ENCODE data around the gene VEZF1. TPM values are rescaled to one million over a fixed set of nuclear protein-coding genes. Genes with fewer than 3 reads are reported as not detected.

VEZF1 gene
- total and polyA plus RNA-seq, 4 experiments from 2014 or later: 30.6 to 76.6 (median 63.1) TPM

GRCh38 chr17:57953219-57953618 lies 34.8 kb downstream of the VEZF1 start:
- Mint-ChIP-seq H3K36me3 (no peaks in the 10 kb centered on the region), H3K27ac (no peak overlapping the region), H3K27me3 (peaks cover 2 to 6% of the 10 kb centered on the region in 2 donors), H3K9me3 (no peaks in the 10 kb centered on the region), H3K4me3 (peak overlapping the region in 7 of 8 donors; percentile 21 to 72 (median 41)), H3K4me1 (peaks cover 21 to 45% (median 32%) of the 10 kb centered on the region in 4 donors)
- intact Hi-C loops (cut with micrococcal nuclease): no loop called here
- Histone ChIP-seq H3K4me1 (ENCODE audit: insufficient read depth, low read length) (peaks cover 17% of the 10 kb centered on the region), H3K4me3 (ENCODE audit: low read length in 2 of 2) (no peak overlapping the region), H3K27ac (ENCODE audit: low read depth, low read length) (no peak overlapping the region), H3K27me3 (ENCODE audit: insufficient read depth, low read length) (peaks cover 4% of the 10 kb centered on the region), H3K36me3 (ENCODE audit: insufficient read depth, low read length) (no peaks in the 10 kb centered on the region), H3K9me3 (ENCODE audit: control insufficient read depth in 1 of 2, low read length in 2 of 2) (no peaks in the 10 kb centered on the region)
- POLR2A ChIA-PET (ENCODE audit: partially characterized antibody): interaction anchor here (0.8 to 2.2 kb wide), 2 partner anchors 35 to 54 kb away, joined by 3 to 6 read pairs; partner anchors contain the start of genes SRSF1 and VEZF1
- CTCF ChIA-PET (ENCODE audit: partially characterized antibody): interaction anchor here (1.1 to 1.3 kb wide), 2 partner anchors 22 to 60 kb away, joined by 3 to 4 read pairs; no protein-coding TSS in a partner anchor
- no peak for DNase-seq

DNA sequence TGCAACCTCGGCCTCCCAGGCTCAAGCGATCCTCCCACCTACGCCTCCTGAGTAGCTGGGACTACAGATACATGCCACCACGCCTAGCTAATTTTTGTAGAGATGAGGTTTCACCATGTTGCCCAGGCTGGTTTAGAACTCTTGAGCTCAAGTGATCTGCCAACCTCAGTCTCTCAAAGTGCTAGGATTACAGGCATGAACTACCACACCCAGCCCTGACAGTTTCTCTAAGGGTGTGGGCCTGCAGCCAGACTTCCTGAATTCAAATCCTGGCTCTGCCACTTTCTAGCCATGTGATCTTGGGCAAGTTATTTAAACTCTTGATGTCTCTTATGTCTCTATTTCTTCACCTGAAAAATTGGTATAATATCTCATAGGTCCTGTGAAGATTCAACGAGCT lies 38.4 kb downstream of the VEZF1 start:
- no peak overlapping the region for H3K4me3 ChIP-seq (ENCODE audit: low read length in 2 of 2)
- H3K4me1 ChIP-seq (ENCODE audit: insufficient read depth, low read length): peaks cover 18% of the 10 kb centered on the region
- Mint-ChIP-seq H3K27ac (no peak overlapping the region), H3K27me3 (peaks cover 0 to 5% of the 10 kb centered on the region in 2 donors), H3K36me3 (peaks cover 0 to 2% of the 10 kb centered on the region in 2 donors), H3K9me3 (no peaks in the 10 kb centered on the region), H3K4me1 (peaks cover 17 to 37% (median 28%) of the 10 kb centered on the region in 4 donors), H3K4me3 (no peak overlapping the region)
- H3K27me3 ChIP-seq (ENCODE audit: insufficient read depth, low read length): no peaks in the 10 kb centered on the region
- POLR2A ChIA-PET (ENCODE audit: partially characterized antibody): no interaction called here
- no peaks in the 10 kb centered on the region for H3K36me3 ChIP-seq (ENCODE audit: insufficient read depth, low read length)
- H3K9me3 ChIP-seq (ENCODE audit: control insufficient read depth in 1 of 2, low read length in 2 of 2): no peaks in the 10 kb centered on the region
- H3K27ac ChIP-seq (ENCODE audit: low read depth, low read length): no peak overlapping the region
- no peak for DNase-seq
- CTCF ChIA-PET (ENCODE audit: partially characterized antibody): interaction anchor here (1.0 to 1.6 kb wide), 2 partner anchors 47 to 50 kb away, joined by 3 to 4 read pairs; no protein-coding TSS in a partner anchor
- intact Hi-C loops (cut with micrococcal nuclease): loop anchor here (5.0 kb wide), 1 partner anchor 57 kb away; no protein-coding TSS in a partner anchor

GRCh38 chr17:57948555-57949420 lies 39.3 kb downstream of the VEZF1 start:
- H3K36me3 Mint-ChIP-seq: peaks cover 0 to 2% of the 10 kb centered on the region in 2 donors
- no peaks in the 10 kb centered on the region for H3K9me3 Mint-ChIP-seq
- peaks cover 0 to 2% of the 10 kb centered on the region in 2 donors for H3K27me3 Mint-ChIP-seq
- no peaks in the 10 kb centered on the region for H3K27me3 ChIP-seq (ENCODE audit: insufficient read depth, low read length)
- POLR2A ChIA-PET (ENCODE audit: partially characterized antibody): no interaction called here
- H3K36me3 ChIP-seq (ENCODE audit: insufficient read depth, low read length): no peaks in the 10 kb centered on the region
- H3K9me3 ChIP-seq (ENCODE audit: control insufficient read depth in 1 of 2, low read length in 2 of 2): no peaks in the 10 kb centered on the region
- peak overlapping the region in 3 of 8 donors; percentile 22 to 33 (median 23) for H3K4me3 Mint-ChIP-seq
- H3K27ac Mint-ChIP-seq: peak overlapping the region in 1 of 7 donors; percentile 57
- H3K4me1 ChIP-seq (ENCODE audit: insufficient read depth, low read length): peaks cover 18% of the 10 kb centered on the region
- intact Hi-C loops (cut with micrococcal nuclease): loop anchor here (5.0 kb wide), 1 partner anchor 56 kb away; no protein-coding TSS in a partner anchor
- CTCF ChIA-PET (ENCODE audit: partially characterized antibody): interaction anchor here (0.7 to 2.3 kb wide), 7 partner anchors 8 to 56 kb away, joined by 3 to 10 read pairs (median 4); no protein-coding TSS in a partner anchor
- no peak for DNase-seq
- H3K4me3 ChIP-seq (ENCODE audit: low read length in 2 of 2): no peak overlapping the region
- peaks cover 17 to 37% (median 24%) of the 10 kb centered on the region in 4 donors for H3K4me1 Mint-ChIP-seq
- H3K27ac ChIP-seq (ENCODE audit: low read depth, low read length): no peak overlapping the region

DNA sequence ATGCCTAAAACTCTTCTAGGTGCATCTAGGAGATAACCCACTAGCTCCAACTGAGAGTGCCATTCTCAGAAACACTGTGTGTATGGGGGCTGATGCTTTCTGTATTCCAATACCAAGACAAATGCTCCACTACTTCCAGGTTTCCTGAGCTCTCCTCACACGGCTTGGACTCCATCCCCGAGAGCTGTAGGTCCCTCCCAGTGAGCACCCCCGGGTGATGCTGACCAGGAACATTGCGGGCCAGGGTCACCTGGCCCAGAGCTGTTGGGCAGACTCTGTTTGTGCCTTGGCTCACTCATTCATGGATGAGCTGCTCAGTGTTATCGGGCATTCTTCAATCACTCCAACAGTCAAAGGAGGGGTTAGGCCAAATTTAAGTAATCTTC lies 39.9 kb downstream of the VEZF1 start:
- CTCF ChIA-PET (ENCODE audit: partially characterized antibody): interaction anchor here (0.7 to 2.3 kb wide), 10 partner anchors 8 to 252 kb away, joined by 3 to 10 read pairs (median 4); no protein-coding TSS in a partner anchor
- Histone ChIP-seq H3K27ac (ENCODE audit: low read depth, low read length) (no peak overlapping the region), H3K4me1 (ENCODE audit: insufficient read depth, low read length) (peaks cover 18% of the 10 kb centered on the region), H3K36me3 (ENCODE audit: insufficient read depth, low read length) (no peaks in the 10 kb centered on the region), H3K9me3 (ENCODE audit: control insufficient read depth in 1 of 2, low read length in 2 of 2) (no peaks in the 10 kb centered on the region), H3K4me3 (ENCODE audit: low read length in 2 of 2) (no peak overlapping the region), H3K27me3 (ENCODE audit: insufficient read depth, low read length) (no peaks in the 10 kb centered on the region)
- no peak overlapping the region for H3K27ac Mint-ChIP-seq
- peaks cover 0 to 2% of the 10 kb centered on the region in 2 donors for H3K36me3 Mint-ChIP-seq
- peaks cover 0 to 2% of the 10 kb centered on the region in 2 donors for H3K27me3 Mint-ChIP-seq
- POLR2A ChIA-PET (ENCODE audit: partially characterized antibody): no interaction called here
- no peaks in the 10 kb centered on the region for H3K9me3 Mint-ChIP-seq
- peaks cover 17 to 37% (median 20%) of the 10 kb centered on the region in 4 donors for H3K4me1 Mint-ChIP-seq
- intact Hi-C loops (cut with micrococcal nuclease): loop anchor here (5.0 kb wide), 1 partner anchor 56 kb away; no protein-coding TSS in a partner anchor
- H3K4me3 Mint-ChIP-seq: peak overlapping the region in 2 of 8 donors; percentile 23 to 33
- no peak for DNase-seq

- Mint-ChIP-seq H3K9me3 (no peaks in the 10 kb centered on the region), H3K27ac (peak overlapping the region in 1 of 7 donors; percentile 44), H3K4me1 (peaks cover 17 to 37% (median 20%) of the 10 kb centered on the region in 4 donors), H3K27me3 (peaks cover 0 to 2% of the 10 kb centered on the region in 2 donors), H3K4me3 (peak overlapping the region; percentile 86 to 99 (median 92)), H3K36me3 (peaks cover 0 to 2% of the 10 kb centered on the region in 2 donors)
- no peaks in the 10 kb centered on the region for H3K36me3 ChIP-seq (ENCODE audit: insufficient read depth, low read length)
- no peak overlapping the region for H3K27ac ChIP-seq (ENCODE audit: low read depth, low read length)
- H3K4me3 ChIP-seq (ENCODE audit: low read length in 2 of 2): no peak overlapping the region
- intact Hi-C loops (cut with micrococcal nuclease): loop anchor here (5.0 kb wide), 1 partner anchor 55 kb away; no protein-coding TSS in a partner anchor
- peaks cover 18% of the 10 kb centered on the region for H3K4me1 ChIP-seq (ENCODE audit: insufficient read depth, low read length)
- no peak for DNase-seq
- CTCF ChIA-PET (ENCODE audit: partially characterized antibody): interaction anchor here (0.8 to 2.3 kb wide), 12 partner anchors 9 to 302 kb away, joined by 3 to 10 read pairs (median 4); no protein-coding TSS in a partner anchor
- H3K27me3 ChIP-seq (ENCODE audit: insufficient read depth, low read length): no peaks in the 10 kb centered on the region
- POLR2A ChIA-PET (ENCODE audit: partially characterized antibody): interaction anchor here (1.0 to 1.2 kb wide), 3 partner anchors 8 to 95 kb away, joined by 3 read pairs; partner anchors contain the start of genes CUEDC1 and SRSF1
- H3K9me3 ChIP-seq (ENCODE audit: control insufficient read depth in 1 of 2, low read length in 2 of 2): no peaks in the 10 kb centered on the region
Measured at GRCh38 chr17:57947369-57947768, 40.7 kb downstream of the VEZF1 start.

GRCh38 chr17:57946798-57947358 lies 41.2 kb downstream of the VEZF1 start:
- Histone ChIP-seq H3K27me3 (ENCODE audit: insufficient read depth, low read length) (no peaks in the 10 kb centered on the region), H3K4me3 (ENCODE audit: low read length in 2 of 2) (peak overlapping the region in 1 of 2 donors; percentile 42), H3K4me1 (ENCODE audit: insufficient read depth, low read length) (peaks cover 18% of the 10 kb centered on the region), H3K9me3 (ENCODE audit: control insufficient read depth in 1 of 2, low read length in 2 of 2) (no peaks in the 10 kb centered on the region), H3K27ac (ENCODE audit: low read depth, low read length) (no peak overlapping the region), H3K36me3 (ENCODE audit: insufficient read depth, low read length) (no peaks in the 10 kb centered on the region)
- Mint-ChIP-seq H3K4me3 (peak overlapping the region; percentile 86 to 99 (median 92)), H3K27ac (peak overlapping the region; percentile 3 to 93 (median 53)), H3K36me3 (peaks cover 0 to 2% of the 10 kb centered on the region in 2 donors), H3K9me3 (no peaks in the 10 kb centered on the region), H3K4me1 (peaks cover 17 to 37% (median 20%) of the 10 kb centered on the region in 4 donors), H3K27me3 (peaks cover 0 to 2% of the 10 kb centered on the region in 2 donors)
- ChIA-PET POLR2A (ENCODE audit: partially characterized antibody) (interaction anchor here (1.0 to 1.2 kb wide), 4 partner anchors 9 to 95 kb away, joined by 3 to 5 read pairs (median 3); partner anchors contain the start of genes CUEDC1 and SRSF1), CTCF (ENCODE audit: partially characterized antibody) (interaction anchor here (0.8 to 2.3 kb wide), 12 partner anchors 10 to 303 kb away, joined by 3 to 10 read pairs (median 4); no protein-coding TSS in a partner anchor)
- intact Hi-C loops (cut with micrococcal nuclease): loop anchor here (5.0 kb wide), 1 partner anchor 55 kb away; no protein-coding TSS in a partner anchor
- peak; percentile 21 to 52 (median 29) for DNase-seq
